Vagina (tissue), 2 donors: ENCODE results near the gene TCEAL5.

Source experiments
- CTCF ChIP-seq, 3 experiments: fragments of 450-650 bp in 2 of 3; fragments of 200-600 bp in 1 of 3; sonication (generic) in 1 of 3; IDR thresholded peaks; one replicate each; pipeline ENCODE4 v1.5.1; 2017 to 2019; ENCODE audit warnings: antibody characterized with exemption in 3 of 3, mild to moderate bottlenecking in 2 of 3, moderate library complexity in 2 of 3
- POLR2A ChIP-seq, 2 donors: fragments of 450-650 bp; IDR thresholded peaks; one replicate each; pipeline ENCODE4 v1.6.1; 2017; ENCODE audit warnings: antibody characterized with exemption in 2 of 2, mild to moderate bottlenecking in 2 of 2, moderate library complexity in 2 of 2
- POLR2AphosphoS5 ChIP-seq, 2 donors: sonication (generic); formaldehyde crosslinking; IDR thresholded peaks; one replicate each; pipeline ENCODE4 v1.9.0; 2017; ENCODE audit warnings: antibody characterized with exemption in 2 of 2, mild to moderate bottlenecking in 2 of 2, low read depth in 1 of 2; ENCODE audit not compliant: insufficient read depth in 1 of 2

DNA sequence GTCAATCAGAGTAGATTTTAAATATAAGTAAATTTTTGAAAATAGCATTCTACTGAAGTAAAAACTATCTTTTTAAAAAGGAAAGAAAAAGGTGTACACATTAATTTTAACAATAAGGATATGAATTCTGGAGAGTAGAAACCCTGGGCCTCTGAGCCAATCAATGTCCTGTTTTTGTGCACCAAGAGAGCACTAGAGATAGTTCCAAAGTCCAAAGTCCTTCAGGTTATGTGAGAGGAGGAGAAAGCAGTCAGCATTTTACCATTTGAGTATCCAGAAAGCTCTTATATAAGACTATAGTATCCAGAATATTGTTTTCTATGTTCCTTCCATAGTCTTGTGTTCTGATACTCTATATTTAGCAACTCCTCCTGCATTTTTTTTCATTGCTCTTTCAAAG lies 18.3 kb downstream of the TCEAL5 start:
- TF ChIP-seq CTCF (IDR thresholded peaks at IDR 0.05) (no peak), POLR2A (IDR thresholded peaks at IDR 0.05) (no peak), POLR2AphosphoS5 (IDR thresholded peaks at IDR 0.05; ENCODE audit: insufficient read depth in 1 of 2, low read depth in 1 of 2) (no peak)
